NCI-H82 (cell line): ENCODE data around the gene PDLIM3.
"Not testable (repeated sequence)": the region's sequence is repeated elsewhere in the genome, so short reads cannot be mapped to it uniquely, and the experiment has no call there.

Source experiments
- DNase-seq: peaks from one replicate; lab custom pipeline; 2025; lab: John Stamatoyannopoulos, UW

Gene PDLIM3, protein sequence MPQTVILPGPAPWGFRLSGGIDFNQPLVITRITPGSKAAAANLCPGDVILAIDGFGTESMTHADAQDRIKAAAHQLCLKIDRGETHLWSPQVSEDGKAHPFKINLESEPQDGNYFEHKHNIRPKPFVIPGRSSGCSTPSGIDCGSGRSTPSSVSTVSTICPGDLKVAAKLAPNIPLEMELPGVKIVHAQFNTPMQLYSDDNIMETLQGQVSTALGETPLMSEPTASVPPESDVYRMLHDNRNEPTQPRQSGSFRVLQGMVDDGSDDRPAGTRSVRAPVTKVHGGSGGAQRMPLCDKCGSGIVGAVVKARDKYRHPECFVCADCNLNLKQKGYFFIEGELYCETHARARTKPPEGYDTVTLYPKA

GRCh38 chr4:185534866-185535611 is at the start of gene PDLIM3:
Gene PDLIM3, minus strand, starts transcription at chr4:185535507. Its CDS starts 73 bp downstream, at chr4:185535434.
- peak; percentile 67 for DNase-seq

DNA sequence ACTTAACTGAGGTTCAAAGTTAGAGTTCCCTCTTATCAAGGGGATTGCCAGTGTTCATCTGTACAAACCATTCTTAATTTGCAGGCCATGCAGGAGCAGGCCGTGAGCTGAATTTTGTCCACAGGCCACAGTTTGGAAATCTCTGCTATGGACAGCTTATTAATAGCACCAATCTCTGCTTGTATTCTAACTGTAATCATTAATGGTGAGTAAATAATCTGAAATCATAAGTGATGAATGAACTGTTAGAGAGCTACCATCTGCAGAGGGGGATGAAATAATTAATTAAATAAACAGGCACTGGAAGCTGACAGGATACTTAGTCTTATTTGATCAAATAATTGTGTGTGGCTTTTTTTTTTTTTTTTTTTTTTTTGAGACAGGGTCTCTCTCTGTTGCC is 48.5 kb upstream of the PDLIM3 start:
- no peak for DNase-seq

- no peak for DNase-seq
These were observed 47.5 kb upstream of the PDLIM3 start for GRCh38 chr4:185582651-185583400.

GRCh38 chr4:185580699-185581098 is 45.4 kb upstream of the PDLIM3 start:
- DNase-seq: peak; percentile 60

- no peak for DNase-seq
These were observed 43.0 kb upstream of the PDLIM3 start for GRCh38 chr4:185578284-185578683.

GRCh38 chr4:185576962-185577950 is 41.9 kb upstream of the PDLIM3 start:
- DNase-seq: peak; percentile 74

DNA sequence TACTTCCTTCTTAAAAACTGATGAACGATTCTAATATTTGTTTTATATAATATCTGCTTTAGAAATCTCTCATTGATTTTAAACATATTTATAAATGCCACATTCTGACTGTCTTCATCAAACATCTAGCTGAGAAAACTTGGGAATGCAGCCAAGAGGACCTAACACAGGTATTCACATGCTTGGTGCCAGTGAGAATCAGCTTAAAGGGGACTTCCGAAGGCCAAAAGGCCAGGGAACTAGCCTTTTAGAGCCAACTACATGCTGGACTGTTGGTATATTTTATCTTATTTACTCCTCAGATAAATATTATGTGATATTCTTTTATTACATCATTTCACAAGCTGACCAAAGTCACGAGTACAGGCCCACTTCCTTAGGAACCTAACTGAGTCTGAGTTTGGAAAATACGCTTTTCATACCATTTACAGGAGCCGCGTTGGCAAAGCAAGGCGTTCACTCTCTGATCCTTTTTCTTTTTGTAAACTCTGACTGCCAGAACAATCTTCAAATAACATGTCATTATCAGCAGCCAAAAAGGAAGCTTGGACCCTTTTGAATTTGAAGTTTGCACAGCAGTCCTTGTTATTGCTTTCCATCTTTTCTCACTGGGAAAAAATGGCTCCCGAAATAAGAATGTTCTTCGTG is 41.1 kb upstream of the PDLIM3 start:
- DNase-seq: no peak

GRCh38 chr4:185573651-185574199 is 38.4 kb upstream of the PDLIM3 start:
- peak; percentile 88 for DNase-seq

DNA sequence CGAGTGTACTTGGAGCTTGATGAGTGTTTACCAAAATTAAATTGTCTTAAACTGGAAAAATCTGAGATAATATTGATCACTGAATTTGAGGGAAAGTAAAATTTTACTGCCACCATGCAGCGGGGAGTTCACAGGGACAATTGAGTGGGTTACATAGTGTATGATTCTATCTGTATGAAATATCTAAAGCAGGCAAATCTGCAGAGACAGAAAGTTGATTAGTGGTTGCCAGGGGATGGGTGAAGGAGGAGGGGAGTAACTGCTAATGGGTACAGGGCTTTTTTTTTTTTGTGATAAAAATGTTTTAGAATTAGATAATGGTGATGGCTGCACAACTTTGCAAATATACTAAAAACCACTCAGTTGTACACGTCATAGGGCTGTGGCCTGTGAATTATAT is 35.4 kb upstream of the PDLIM3 start:
- DNase-seq: no peak

DNA sequence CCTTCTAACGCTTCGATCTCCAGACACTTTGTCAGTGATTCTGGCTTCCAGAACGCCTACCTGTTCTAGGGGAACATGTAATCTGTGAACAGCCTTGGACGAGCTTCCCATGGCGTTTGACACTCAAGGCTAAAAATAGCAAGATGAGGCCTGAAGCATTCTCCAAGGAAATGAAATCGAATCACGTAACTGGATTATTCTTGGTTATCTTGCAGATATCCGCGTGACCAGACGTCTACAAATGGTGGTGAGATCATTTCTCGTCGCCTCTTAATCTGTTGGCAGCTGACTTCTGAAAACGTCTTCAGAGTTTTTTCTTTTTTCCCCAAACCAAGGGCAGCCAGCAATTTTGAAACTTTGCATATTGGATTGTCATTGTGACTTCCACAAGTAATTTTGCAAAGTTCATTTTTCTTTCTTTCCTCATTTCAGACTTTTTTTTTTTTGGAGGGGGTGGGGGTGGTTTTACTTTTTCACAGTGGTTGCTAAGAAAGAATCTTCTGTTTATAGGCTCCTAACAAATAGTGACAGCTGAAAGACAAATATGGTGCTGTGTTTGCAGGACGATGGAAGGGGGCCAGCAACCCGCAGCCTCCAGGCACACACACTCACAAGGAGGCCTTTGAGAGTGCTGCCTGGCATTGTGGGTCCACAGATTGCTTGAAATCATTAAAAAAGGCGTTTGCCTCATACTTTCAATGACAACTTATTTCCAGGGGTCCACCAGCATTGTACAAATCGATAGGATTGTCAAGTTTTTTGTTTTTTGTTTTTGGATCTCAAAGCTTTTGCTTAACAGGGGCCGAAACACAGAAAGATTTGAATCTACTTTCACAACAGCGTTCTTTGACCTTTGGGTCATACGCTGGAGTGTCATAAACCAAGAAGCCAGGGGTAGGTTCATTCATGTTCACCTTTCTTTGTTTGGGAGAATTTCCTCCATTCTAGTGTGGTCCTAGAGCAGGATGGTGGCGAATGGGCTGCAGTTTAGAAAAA is 32.4 kb upstream of the PDLIM3 start:
- peak; percentile 8 for DNase-seq

- DNase-seq: no peak
These were observed 31.7 kb upstream of the PDLIM3 start for GRCh38 chr4:185566972-185567371.

GRCh38 chr4:185566425-185566824 is 31.1 kb upstream of the PDLIM3 start:
- no peak for DNase-seq

DNA sequence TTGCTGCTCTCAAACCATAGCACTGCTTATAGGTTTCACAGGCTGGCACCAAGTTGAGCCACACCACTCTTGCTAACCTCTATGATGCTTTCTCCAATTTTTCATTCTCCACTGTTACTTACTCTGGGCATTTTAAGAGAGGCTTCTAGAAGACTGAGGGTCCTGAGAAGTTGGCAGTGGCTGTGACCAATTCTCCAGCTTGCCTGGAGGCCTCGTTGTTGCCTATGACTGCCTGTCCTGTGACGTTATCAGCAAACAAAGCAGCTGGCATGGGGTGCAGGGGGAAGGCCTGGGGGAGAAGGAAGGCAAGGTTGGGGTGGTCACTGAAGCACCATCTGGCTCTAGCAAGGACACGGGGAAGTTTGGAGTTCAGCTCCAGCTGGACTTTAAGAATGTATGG is 30.4 kb upstream of the PDLIM3 start:
- no peak for DNase-seq

DNA sequence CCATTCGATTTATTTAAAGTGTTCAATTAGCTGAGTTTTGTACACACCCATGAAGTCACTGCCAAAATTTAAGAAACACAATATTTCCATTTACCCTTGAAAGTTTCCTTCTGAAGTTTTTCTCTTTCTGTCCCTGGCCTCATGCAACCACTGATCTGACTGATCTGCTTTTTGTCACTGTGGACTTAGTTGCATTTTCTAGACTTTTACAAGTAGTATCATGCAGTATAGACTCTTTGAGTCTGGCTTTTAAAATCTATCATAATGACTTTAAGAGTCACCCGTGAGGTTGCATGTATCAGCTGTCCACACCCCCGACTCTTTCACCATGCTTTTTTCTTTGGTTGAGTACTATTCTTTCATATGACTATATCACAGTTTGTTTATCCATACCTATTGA is 29.0 kb upstream of the PDLIM3 start:
- no peak for DNase-seq

DNA sequence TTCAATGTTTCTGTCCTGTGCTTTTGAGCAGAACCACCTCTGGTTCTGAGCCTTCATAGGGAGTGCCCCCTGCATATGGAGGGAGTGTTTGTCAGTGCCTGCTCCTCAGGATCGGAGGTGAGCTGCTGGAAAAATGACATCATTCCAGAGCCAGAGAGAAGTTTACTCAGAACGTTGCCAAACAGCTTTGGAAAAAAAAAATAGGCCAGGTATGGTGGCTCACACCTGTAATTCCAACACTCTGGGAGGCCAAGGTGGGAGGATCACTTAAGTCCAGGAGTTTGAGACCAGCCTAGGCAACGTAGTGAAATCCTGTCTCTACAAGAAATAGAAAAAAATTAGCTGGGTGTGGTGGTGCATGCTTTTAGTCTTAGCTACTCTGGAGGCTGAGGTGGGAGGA is 27.2 kb upstream of the PDLIM3 start:
- no peak for DNase-seq

DNA sequence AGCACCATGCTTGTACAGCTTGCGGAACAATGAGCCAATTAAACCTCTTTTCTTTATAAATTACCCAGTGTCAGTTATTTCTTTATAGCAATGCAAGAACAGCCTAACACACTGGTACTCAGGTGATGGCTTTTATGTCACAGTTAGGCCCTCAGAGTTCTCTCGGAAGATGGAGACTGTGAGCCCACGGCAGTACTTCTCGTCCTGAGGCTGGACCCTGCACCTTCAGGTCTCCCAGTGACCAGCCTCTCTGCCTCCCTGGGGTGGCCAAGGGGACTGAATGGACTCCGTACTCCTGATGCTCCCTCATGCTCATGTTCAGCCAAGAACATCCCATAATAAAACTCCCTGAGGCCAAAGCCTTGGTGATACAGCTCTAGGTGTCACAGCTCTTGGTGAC is 25.0 kb upstream of the PDLIM3 start:
- DNase-seq: no peak

GRCh38 chr4:185559915-185560281 is 24.6 kb upstream of the PDLIM3 start:
- peak; percentile 80 for DNase-seq

GRCh38 chr4:185559251-185559914 is 24.1 kb upstream of the PDLIM3 start:
- not testable (repeated sequence) for DNase-seq
